ENCODE data around the gene MIDN. TPM values are rescaled to one million over a fixed set of nuclear protein-coding genes. Genes with fewer than 3 reads are reported as not detected.

MIDN gene
- polyA plus RNA-seq, 1 donor: 41.7 TPM

DNA sequence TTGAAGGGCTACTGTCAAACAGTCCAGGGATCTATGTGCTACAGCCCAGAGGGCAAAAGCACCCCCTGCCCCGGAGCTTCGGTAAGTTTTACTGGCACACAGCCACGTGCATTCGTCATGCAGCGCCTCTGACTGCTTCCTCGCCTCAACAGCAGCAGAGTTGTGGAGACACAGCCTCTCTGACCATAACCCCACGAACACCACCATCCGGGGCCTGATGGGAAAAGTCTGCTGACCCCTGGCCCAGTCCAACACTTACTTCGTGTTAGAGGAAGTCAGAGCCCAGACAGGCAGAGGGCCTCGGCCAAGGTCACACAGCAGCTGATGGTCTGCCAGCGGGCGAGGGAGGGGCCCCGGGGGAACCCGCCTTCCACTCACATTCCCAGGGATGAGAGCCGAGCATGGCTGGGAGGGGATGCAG, 15.7 kb upstream of the MIDN start:
- DNase-seq (ENCODE audit: low read depth): no peak

DNA sequence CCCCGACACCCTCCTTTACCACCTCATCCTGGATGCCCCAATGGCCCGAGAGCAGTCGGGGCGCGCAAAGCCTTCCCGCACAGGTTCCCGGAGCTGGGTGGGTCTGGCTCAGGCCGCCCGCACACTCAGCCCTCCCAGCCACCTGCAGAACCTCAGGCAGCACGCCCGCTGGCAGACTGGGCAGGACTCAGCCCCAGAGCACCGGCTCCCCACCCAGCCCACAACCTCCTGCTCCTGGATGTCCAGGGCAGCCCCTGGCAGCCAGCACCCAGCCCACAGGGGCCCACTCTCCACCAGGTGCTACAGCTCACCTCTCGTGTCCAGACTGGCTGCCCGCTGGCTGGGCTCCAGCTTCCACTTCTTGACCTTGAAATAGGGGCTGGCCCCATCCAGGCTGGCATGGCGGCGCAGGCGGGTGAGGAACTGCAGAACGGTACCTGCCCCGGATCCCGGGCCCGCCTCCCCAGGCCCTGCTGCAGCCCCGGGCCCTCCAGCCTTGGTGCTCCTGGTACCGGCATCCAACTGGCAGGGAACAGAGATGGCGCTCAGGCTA, 15.2 kb upstream of the MIDN start:
- no peak for DNase-seq (ENCODE audit: low read depth)

DNA sequence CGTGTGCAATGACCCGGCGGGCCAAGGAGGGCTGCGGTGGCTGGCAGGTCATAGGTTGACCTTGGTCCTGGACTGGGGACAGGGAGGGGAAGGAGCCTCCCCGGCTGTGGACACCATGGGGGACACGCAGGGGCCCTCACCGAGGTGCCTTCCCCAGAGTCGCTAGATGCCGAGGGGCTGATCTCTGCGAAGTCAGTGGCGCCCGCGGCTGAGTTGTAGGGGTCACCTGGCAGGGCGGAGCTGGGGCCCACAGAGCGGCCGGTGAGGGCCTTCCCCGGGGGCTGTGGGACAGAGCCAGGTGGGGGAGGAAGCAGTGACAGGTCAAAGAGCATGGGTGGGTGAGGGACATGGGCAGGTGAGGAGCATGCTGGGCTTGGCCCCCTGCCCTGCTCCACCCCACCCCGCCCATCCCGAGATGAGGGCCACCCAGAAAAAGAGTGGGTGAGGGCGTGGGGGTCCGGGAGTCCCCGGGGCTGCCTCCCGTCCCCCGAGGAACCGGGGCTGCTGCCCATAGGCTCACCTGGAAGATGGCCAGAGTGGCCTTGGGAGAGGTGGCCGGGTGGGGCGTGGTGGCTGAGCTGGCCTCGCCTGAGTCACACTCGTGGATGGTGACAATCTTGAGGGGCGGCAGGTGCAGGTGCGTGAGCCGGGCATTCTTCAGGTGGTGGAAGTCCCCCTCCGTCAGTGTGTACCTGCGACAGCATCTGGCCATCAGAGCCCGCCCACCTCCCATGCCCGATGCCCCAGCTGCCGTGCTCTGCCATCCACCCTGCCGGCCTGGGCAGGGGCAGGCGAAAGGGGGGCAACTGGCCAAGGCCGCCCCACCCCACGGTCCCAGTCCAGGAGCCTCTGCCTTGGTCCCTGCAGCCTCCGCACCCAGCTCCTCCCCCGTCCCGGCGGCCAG, 14.1 kb upstream of the MIDN start:
- DNase-seq (ENCODE audit: low read depth): no peak

DNA sequence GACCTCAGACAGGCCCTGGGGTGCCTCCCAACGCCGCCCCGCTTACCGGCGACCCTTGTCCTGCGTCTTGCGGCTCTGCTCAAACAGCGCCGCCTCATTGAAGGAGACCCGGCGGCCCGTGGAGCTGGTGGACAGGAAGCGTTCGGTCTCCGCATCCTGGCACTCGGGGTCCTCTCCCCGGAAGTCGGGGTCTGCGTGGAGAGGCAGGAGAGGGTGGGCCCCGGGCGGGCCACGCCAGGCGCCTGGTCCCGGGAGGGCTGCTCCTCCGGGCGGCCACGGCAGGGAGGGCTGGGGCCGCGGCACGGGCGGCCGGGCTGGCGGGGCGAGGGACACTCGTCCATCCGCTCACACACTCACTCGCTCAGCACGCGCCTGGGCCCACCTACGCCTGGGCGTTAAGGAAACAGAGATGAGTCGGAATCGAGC, 13.4 kb upstream of the MIDN start:
- DNase-seq (ENCODE audit: low read depth): no peak

DNA sequence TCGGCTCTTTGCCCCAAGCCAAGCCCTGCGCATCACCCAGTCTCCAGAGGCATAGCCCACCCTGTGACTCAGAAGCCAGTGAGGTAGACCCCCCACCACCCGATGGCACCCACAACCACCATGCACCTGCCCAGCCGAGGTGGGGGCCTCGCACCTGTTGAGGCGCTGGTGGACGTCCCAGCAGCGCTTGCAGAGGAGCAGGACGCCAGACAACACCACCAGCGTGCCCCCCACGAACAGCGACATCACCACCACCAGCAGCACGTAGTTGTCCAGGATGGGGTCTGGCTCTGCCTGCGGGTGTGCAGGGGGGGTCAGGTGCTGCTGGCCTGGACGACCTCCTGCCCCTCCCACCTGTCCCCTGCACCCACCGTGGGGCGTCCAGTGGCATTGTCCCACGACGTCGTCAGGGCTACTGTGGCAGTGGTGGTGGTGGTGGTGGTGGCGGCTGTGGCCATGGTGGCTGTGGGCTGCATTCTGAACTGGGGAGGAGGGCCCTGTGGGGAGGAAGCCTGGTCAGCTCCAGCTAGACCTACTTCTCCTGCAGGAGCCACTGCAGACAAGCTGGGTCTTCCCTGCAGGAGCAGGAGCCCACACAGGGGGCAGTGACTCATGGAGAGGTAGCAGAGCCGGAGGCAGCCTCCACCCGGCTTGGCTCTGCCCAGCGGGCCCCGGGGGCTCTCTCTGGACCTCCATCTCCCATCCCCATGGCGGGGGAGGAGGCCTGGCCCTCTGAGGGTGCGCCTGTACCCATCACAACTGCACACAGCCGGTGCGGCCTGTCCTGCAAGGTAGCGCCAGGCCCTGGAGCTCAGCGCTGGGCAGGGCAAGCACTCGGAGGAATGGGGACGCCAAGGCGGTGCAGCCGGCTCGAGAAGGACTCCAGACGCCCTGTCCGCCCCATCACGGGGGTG, 12.5 kb upstream of the MIDN start:
- no peak for DNase-seq (ENCODE audit: low read depth)

DNA sequence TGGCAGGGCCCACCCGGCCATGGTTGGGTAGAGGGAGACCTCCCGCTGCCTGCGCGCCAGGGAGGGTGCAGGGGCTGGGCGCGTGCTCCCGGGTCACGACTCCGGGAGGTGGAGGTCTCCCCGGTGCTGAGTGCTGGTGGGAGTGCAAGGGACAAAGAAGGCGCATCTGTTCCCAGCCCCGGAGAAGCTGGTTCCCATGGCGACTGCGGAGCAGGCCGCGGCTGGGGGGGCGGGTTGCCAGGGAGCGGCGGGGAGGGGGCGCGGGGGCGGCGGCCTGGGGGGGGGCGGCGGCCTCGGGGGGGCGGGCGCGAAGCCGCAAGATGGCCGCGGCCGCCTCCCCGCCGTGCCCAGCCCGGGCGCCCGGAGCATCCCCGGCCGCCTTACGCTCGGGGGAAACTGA, 11.8 kb upstream of the MIDN start:
- no peak for DNase-seq (ENCODE audit: low read depth)

DNA sequence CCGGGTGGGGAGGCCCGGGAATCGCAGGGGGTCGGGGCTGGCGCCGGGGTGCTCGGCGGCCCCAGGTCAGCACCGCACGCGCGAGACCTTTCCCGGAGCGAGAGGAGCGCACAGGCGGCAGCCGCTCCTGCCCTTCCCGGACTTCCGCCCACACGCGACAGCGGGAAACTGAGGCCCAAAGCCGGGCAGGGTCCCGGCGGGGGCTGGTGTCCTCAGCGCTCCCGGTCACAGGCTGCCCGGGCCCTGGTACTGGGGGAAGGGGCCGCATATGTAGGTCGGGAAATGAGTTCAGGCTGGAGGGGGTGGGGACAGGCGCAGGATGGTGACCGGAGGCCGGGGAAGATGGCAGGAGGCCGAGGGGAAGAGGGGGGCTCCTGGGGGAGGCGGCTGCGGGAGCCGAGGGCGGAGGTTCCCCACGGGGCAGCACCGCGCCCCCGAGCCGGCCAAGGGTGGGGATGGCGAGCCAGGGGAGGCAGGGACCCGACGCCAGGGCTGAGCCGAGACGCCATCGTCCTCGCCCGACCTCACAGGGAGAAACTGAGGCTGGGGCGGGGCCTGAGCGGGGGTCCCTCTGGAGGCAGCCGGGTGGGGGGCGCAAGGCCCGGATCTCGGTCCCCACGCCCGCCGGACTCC, 11.2 kb upstream of the MIDN start:
- DNase-seq (ENCODE audit: low read depth): no peak

DNA sequence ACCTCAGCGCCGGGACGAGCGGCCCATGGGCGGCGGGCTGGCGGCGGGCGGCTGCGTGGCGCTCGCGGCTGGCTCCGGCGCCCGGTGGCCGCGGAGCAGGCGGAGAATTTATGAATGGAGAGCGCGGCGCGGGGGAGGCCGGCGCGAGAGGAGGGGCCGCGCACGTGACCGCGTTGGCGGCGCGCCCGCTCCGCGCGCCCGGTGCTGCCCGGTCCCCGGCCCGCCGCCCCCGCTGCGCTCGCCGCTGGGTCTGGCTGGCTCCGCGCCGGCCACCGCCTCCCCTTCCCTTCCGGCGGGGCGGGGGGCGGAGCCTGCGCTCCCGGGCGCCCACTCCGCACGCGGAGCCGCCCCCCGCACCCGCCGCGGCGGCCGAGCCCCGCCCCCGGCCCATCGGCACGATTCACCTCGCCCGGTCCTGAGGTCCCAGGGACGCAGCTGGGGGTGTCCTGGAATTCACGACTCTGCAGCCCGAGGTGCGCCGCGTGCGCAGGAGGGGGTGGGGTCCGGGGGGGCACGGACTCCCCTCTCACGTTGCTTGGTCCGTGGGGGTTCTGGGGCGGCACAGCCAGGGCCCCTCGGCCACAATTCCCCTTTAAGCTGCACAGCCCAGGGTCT, 10.5 kb upstream of the MIDN start, which contains the start of gene CBARP:
Gene CBARP (minus strand): TSS at position 252 of the 615 bp plus-strand sequence. CDS start 1,905 bp downstream, outside the sequence.
- DNase-seq (ENCODE audit: low read depth): no peak

DNA sequence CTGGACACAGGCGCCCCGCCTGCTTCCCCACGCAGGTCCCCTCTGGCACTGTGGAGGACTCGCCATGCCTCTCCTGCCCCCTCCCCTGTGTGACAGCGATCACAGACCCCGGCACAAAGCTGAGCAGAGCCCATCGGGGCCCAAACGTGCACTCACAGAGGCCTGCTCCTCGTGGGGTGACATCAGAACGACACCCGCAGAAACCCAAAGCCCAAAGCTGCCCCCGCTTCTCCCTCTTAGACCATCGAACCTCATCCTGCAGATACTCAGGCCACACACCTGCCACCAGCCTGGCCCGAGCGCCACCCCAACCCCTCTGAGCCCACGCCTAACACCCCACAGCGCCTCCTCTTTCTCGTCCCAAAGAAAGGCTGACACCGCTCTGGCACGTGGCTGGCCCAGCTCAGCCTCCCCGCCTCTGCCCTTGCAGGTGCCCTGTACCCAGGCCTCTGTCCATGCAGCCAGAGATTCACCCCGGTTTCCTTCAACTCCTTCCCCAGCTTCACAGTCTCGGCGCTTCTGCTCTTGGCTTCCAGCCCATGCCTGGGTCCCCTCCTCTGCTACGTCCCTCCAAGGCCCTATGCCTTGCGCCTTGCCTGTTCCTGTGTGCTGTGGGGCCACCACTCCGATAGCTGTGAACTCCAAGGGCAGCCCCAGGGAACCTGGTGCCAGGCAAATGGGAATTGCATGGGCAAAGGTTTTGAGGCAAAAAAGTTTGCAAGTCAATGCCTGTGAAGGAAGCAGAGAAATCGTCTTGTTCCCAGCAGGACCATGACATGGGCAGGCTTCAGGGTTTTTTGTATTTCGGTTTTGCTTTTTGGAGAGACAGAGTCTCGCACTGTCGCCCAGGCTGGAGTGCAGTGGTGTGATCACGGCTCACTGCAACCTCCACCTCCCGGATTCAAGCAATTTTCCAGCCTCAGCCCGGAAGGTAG, 9.7 kb upstream of the MIDN start:
- no peak for DNase-seq (ENCODE audit: low read depth)

DNA sequence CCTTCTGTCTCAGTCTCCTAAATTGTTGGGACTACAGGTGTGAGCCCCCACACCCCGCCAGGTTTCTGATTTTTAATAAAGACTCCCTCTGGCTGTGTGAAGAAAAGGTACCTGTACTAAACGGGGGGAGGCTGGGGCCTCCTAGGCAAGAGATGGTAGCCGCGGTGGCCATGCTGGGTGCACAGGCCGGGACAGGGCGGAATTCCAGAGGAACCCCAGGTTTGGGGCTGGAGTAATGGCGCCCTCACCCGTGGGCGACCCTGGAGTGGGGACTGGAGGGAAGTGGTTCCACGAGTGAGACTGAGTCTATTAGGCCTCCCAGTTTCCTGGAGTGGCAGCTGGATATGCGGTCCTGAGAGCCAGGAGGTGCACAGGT, 9.0 kb upstream of the MIDN start:
- no peak for DNase-seq (ENCODE audit: low read depth)

DNA sequence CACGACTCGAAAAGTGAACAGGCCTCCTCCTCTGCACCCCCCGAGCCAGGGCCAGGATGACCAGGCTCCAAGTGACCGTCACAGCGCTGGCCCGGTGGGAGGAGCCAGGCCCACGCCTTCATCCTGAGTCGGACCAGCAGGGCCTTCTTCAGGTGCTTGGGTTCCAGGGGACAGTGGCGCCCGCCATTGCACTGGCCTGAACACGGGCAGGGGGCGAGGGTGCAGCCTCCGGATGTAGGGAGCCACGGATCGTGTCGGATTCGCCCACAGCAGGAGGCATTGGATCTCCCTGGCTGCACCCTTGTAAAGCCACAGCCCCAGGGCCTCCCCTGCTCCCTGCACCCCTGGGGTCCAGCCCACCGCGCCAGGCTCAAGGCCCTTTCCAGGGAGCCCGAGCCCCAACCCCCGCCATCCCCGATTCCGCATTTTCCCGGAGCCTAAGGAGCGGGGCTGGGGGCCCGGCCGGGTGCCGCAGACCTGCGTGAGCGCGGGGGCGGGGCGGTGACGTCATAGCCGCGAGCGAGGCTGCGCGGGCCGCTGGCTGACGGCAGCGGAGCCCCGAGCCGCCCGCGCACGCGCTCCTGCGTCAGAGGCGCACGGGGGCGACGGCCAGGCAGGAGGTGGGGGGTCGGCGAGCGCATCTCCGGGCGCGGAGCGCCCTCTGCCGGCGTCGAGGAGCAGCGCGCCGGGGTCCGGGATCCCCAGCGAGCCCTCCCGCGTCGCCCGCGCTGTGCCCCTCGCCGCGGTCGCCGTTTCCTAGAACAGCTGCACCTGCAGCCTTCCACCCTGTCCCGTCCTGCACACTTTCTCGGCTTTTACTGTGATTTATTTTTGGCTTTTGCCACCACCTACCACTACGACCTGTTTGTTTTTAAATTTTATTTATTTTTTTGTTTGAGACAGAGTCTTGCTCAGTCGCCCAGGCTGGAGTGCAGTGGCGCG, 8.3 kb upstream of the MIDN start:
- DNase-seq (ENCODE audit: low read depth): no peak

DNA sequence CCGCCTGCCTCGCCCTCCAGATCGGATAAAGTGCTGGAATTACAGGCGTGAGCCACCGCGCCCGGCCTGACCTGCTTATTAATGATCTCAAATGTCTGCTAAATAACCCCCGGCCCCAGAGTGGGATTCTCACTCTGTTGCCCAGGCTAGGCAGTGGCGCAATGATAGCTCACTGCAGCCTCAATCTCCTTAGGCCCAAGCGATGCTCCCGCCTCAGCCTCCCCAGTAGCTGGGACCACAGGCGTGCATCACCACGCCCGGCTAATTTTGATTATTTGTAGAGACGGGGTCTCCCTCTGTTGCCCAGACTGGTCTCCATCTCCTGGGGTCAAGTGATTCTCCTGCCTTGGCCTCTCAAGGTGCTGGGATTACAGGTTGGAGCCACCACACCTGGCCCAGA, 7.5 kb upstream of the MIDN start:
- DNase-seq (ENCODE audit: low read depth): no peak

DNA sequence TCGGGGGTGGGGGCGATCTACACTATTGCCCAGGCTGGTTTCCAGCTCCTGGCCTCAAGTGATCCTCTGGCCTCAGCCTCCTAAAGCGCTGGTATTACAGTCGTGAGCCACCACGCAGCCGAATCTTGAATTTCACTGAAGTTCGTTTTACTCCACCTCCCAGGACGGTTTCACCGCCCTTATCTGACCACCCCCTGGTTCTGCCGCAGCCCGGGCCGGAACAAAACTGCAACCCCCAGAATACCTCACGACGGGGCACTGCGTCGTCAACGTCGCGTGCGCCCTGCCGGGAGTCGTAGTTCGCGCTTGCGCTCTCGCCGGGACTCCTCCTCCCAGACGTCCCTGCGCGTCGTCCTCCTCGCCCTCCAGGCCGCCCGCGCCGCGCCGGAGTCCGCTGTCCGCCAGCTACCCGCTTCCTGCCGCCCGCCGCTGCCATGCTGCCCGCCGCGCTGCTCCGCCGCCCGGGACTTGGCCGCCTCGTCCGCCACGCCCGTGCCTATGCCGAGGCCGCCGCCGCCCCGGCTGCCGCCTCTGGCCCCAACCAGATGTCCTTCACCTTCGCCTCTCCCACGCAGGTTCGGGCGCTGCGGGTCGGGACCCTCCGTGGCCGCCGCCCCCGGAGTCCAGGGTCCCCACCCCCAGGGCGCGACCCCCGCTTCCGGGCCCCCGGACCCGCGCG, 6.8 kb upstream of the MIDN start, which contains the start of gene ATP5F1D:
Gene ATP5F1D (plus strand): TSS at position 335 of the 679 bp plus-strand sequence. CDS start 100 bp downstream, at position 435.
- peak; percentile 92 for DNase-seq (ENCODE audit: low read depth)

DNA sequence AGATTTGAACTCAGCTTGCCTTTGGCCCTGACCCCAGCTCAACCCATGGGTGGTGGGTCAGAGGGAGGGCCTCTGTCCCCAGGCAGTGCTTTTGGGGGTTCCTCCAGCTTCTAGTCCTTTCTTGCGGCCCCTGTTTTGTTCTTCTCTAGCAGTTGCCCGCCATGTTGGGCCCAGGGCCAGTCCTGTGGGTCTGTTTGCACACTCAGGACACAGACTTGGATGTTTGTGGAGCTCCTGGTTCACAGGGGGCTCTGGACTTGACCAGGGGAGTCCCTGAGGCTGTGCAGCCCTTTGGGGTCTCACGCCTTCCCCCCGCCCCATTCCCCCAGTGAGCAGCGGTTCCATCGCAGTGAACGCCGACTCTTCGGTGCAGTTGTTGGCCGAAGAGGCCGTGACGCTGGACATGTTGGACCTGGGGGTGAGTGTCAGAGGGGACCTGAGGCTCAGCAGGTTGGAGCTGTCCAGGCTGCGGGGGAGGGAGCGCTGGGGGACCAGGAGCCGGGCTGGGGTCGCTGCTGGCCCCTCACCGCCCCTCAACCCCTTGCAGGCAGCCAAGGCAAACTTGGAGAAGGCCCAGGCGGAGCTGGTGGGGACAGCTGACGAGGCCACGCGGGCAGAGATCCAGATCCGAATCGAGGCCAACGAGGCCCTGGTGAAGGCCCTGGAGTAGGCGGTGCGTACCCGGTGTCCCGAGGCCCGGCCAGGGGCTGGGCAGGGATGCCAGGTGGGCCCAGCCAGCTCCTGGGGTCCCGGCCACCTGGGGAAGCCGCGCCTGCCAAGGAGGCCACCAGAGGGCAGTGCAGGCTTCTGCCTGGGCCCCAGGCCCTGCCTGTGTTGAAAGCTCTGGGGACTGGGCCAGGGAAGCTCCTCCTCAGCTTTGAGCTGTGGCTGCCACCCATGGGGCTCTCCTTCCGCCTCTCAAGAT, 4.4 kb upstream of the MIDN start:
- DNase-seq (ENCODE audit: low read depth): no peak

DNA sequence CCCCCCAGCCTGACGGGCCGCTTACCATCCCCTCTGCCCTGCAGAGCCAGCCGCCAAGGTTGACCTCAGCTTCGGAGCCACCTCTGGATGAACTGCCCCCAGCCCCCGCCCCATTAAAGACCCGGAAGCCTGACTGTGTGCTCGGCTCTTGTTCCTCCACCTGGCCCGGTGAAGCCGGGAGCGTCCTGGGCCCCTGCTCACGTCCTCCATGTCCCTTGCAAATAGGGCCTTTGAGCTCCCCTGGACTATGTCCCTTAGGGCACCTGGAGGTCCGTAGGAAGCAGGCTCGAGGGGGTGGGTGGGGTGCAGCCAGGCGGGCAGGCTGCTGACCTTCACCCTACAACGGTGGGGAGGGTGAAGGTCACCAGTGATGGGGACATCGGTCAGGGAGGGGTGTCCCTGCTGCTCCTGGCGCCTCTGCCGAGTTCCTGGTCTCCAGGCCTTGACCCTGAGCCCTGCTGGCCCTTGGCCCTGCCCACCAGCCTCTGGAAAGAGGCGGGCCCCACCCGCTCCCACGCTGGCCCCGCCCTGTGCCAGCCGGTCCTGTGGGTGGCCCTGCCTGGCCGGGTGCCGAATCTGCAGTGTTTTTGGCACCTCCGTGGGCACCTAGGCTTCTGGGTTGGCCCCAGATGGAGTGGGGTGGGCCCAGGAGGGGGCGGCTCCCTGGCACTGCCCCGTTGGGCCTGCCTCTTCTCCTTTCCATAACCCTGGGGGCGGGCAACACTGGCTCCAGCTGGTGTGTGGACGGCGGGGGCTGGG, 3.5 kb upstream of the MIDN start:
- DNase-seq (ENCODE audit: low read depth): no peak

DNA sequence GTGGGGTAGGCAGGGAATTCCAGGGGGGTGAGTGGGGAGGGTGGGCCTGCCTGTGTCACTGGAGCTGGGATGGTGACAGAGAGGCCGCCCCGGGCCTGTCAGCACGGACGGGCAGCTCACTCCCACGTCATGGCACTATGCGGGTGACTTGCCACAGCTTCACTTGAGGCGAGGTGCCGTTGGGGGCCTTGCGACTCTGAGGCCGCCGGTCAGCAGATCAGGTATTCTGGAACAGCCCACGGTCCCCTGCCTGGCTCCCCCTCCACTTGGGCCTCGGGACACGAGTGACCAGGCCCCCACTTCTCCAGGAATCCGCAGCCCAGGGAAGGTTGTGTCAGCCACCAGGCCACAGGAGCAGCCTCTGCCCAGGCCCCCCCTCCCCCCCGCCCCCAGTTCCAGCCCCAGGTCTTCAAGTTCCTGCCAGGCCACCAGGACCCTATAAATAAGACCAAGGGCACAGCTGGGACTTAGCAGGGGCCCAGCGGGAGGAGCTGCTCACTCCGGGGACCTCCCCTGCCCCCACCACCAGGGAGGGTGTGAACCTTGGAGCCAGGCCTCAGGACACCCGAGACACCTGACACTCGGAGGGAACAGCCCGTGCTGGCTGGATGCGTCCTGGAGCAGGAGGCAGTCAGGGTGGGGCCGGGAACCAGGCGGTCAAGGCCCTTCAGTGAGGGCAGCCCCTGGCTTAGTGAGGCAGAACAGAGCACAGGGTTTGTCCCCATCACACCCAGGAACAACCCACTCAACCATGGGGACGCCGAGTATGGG, 2.7 kb upstream of the MIDN start:
- no peak for DNase-seq (ENCODE audit: low read depth)

Data from forelimb muscle (tissue), 1 donor.